NCI-H226 (cell line): ENCODE measurements around the gene NRCAM.

Experiments used
- DNase-seq: peaks from one replicate; pipeline ENCODE4 v3.0.0-alpha.2; 2015

Gene NRCAM

DNA sequence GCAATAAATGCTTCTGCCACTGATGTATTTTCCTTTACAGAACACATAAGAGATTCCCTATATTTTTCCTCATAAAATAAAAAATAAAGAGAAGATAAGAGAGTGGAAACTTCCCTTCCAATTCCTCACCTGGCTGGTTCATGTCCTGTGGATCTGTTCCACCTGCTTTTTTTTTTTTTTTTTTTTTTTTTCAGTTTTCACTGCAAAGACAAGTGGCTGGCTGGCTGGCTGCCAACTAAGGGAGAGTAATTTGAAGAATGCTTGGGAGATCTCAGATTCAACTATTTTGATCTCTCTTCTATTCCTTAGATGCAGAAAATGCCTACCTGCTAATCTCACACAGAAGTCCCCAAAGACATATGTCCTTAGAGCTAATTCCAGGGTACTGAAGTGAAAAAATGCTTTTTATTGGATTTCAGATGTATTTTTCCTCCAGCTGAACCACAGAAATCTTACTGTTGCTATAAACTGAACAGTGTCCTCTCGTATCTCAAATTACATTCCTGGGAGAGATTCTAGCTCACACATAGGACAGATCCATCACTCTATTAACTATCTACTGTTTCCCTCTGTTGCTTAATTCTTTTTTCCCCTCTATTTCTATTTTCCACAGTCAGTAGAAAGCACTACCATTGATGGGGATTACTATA lies 120.8 kb downstream of the NRCAM start:
- DNase-seq: no peak

DNA sequence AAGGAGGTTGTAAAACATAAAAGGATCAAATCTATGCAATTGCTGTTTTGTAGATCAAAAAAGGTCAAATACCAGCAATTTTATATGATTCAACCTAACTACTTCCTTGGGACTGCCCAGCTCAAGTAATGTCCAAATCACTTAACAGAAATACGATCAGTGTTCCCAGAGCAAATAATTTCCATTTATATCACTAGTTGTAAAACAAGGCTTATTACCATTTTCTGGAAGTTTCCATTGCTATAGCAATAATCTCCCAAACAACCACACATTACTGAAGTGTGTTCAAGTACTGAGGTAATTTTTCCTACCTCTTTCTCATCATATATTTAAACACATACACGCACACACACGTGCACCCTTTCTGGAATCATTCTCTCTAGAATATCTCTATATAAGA lies 123.3 kb downstream of the NRCAM start:
- no peak for DNase-seq

DNA sequence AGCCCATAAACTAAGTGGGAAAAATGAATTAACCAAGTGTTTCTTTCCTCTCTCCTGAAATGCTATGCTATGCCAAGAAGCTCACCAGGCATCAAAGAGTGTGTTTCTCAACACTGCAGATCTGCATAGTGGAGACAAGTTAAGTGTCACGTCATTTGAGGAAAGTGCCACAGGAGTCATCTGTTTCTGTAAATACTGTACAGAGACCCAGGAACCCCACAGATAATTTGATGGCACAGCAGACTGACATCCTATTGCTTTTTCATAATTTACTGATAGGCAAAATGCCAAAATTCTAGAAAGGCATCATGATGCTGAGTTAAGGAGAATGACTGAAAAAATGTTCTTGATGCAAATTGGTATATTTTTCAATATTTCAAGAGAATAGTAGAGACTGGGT lies 124.3 kb downstream of the NRCAM start:
- no peak for DNase-seq

DNA sequence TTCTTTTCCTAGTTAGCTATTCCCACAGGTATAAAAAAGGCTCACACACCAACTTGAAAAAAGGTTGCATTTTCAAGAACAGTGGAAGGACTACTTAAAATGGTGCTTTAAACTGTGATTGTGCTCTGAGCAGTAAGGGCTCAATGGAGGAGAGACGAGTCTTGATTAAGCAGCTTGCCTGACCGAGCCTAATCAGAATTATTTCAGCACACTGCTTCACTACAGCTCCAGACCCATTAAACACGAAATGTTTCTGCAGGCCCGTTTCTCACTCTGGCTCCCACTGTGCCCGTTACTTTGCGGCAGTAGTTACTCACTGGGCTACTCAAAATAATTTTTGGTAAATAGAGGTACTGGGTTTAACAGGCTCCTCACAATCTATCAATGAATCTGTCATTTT lies 126.0 kb downstream of the NRCAM start:
- DNase-seq: no peak

DNA sequence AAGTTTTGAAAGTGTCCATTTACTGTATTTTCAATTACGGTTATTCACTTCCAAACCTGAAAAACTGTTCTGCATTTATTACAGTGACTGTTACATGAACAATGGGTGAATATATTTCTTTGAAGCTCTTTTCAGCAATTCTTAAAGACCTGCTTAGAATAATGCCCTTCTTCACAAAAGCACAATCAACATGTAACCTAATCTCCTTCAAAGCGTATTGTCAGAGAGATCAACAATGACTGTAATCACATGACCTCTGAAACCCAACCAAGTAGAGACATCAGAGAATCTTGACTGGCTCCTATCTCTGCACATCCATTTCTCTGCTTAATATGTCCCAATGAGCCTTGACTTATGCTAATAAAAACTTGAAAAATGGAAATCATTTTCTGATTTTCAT lies 126.7 kb downstream of the NRCAM start:
- DNase-seq: no peak

GRCh38 chr7:108328174-108328651 lies 128.0 kb downstream of the NRCAM start:
- no peak for DNase-seq

GRCh38 chr7:108327353-108327752 lies 128.9 kb downstream of the NRCAM start:
- DNase-seq: no peak

- DNase-seq: no peak
Observed at GRCh38 chr7:108326938-108327337, 129.3 kb downstream of the NRCAM start.

GRCh38 chr7:108324053-108325038 lies 131.9 kb downstream of the NRCAM start:
- DNase-seq: no peak

DNA sequence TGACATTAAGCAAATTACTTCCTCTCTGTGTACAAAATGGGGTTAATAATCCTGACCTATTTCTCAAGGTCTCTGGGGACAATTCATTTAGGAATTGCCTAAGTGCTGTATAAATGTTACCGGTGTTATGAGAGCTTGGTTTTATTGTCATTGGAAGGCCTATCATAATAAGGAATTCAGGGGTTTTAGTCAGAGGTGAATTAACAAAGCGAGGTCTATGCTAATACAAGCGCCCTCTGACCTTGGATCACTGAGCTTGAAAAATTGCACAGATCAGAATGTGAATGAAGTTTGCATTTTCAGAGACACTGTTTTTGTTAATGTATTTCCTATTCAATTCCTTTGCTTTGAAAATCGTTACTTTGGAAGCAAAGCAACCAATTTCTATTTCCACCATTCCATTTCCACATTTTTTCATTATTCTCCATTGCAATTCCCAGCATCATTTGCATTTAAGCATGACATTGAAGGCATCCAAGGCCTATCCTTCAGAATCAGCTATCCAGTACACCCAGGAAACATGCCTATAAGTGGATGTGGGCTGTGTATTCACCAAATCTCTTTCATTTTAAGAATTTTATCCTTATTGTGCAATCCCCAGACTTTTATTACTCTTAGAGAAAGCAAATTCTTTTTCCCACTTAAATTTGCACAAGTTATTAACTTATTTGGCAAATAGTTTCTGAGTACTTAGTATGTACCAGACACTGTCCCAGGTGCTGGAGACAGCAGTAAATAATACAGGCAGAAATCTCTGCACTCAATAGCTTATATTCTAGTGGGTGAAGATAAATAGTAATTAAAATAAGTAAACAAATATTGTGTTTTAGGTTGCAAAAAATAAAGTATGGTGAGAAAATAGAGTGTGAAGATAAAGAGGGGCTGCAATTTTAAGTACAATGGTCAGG lies 133.1 kb downstream of the NRCAM start:
- no peak for DNase-seq

DNA sequence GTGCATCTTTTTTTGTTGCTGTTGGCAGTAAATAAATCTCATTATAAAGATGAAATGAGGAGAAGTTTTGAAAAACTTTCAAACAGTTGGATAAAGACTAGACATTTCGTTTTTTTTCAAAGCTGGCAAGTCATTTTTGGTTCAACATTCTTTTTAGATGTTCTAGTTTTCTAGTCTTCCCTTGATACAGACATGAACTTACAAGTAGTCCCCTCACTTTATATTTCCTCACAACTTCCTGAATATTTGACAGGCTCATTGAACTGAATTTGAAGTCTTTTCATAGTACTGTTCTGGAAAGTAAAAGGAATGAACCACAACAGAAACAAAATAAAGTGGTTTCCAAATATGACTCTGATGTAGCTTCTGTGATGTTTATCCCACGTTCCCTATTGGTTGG lies 134.2 kb downstream of the NRCAM start:
- no peak for DNase-seq

DNA sequence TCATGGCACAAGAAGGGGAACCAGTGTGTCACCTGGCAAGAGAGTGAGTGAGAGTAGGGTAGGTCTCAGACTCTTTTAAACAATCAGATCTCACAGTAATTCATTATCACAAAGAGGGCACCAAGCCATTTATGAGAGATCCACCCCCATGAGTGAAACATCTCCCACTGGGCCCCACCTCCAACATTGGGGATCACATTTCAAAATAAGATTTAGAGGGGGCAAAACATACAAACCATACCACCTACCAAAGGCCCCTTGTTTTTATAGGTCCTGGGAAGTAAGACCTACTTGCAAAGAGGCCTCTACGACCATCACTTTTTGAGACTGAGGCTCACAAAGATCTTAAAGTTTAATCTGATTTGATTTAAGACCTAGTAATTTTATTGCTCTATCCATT lies 134.9 kb downstream of the NRCAM start:
- no peak for DNase-seq

- DNase-seq: no peak
Observed at GRCh38 chr7:108316708-108317107, 139.5 kb downstream of the NRCAM start.

- DNase-seq: no peak
Observed at GRCh38 chr7:108314551-108314950, 141.7 kb downstream of the NRCAM start.

DNA sequence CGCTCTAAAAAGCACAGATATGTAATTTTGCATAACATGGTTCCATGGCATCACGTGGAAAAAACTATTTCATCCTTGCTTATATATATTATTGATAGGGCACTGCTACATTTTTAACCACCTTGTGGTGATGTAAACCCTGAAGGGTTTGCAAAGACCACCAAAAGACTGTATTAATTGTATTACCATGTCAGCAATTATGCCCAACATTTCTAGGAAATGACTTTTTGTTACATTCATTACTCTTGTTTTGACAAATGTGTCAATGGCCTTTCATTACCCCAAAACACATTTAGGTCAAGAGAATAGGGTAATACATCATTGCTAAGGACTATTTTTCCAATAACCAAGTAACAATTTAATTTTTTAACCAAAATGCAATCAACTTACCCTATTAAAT lies 142.2 kb downstream of the NRCAM start:
- no peak for DNase-seq

DNA sequence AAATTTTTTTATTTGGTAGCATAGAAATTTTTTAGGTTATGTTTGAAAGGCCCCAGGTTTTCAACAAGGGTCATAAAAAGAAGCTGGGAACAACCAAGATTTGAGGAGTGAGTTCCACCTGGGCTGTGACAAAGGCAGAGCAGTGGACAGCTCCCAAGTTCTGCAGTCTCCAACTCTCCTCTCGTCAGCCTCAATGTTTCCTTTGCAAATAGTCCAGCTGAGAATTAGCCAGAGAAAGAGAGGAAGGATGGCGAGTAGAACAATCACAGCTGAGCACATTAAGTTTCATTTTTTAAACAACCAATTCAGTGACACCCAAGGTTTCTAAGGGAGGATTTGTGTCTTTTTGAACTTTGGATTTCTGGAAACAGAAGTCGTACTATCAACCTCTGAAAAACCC lies 143.2 kb downstream of the NRCAM start:
- no peak for DNase-seq

- no peak for DNase-seq
Observed at GRCh38 chr7:108311446-108312168, 144.6 kb downstream of the NRCAM start.

GRCh38 chr7:108310351-108310750 lies 145.9 kb downstream of the NRCAM start:
- DNase-seq: no peak

GRCh38 chr7:108308903-108309302 lies 147.3 kb downstream of the NRCAM start:
- DNase-seq: no peak

- DNase-seq: no peak
Observed at GRCh38 chr7:108308276-108308675, 148.0 kb downstream of the NRCAM start.

DNA sequence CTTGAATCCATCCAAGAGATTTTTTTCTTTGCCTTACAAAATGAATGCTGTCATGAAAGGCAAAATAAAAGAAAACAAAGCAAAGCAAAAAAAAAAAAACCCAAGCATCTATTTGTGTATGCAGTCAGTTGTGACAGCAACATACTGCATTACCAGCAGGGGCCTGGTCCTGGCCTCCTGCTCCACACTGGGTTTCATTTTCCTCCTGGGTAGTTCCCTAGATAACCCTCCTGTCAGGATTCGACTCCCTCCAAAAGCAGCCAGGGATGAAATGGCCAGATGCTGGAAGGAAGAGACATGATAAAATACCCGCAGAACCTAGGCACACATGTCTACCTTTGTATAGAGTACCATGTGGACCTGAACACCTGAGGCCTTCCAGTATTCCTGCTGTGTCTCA lies 148.6 kb downstream of the NRCAM start:
- DNase-seq: no peak

DNA sequence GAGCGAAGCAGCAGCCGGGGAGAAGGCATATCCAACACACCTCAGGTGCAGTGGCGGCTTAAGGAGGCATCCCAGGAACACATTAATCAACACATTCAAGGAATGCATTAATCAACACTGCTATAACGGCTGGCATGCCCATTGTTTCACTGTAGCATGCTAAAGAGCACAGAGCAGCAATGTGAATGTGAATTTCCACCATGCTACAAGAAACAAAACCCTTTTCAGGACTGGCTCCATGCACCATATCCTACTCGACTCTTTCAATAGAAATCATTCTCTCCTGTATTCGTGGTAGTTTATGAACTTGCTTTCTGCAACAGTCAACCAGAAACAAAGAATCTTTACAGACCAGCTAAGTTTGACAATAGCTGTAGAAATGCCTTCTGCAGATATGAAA lies 149.0 kb downstream of the NRCAM start:
- DNase-seq: no peak
